Type B pancreatic cell (in vitro differentiated cells): ENCODE results near the gene NOS1AP. TPM values are rescaled to one million over a fixed set of nuclear protein-coding genes. Genes with fewer than 3 reads are reported as not detected.

ENCODE experiments used
- DNase-seq: peaks from one replicate; pipeline ENCODE4 v3.0.0; 2021; ENCODE audit warnings: mixed read lengths; ENCODE audit not compliant: unreplicated experiment; ENCODE audit errors: extremely low spot score
- H3K27ac Mint-ChIP-seq: 2 replicates; pipeline ENCODE4 v1.8.0; 2021; ENCODE audit warnings: mild to moderate bottlenecking, mixed read lengths
- H3K27me3 Mint-ChIP-seq: 2 replicates; pipeline ENCODE4 v1.8.0; 2021; ENCODE audit warnings: mixed read lengths
- H3K36me3 Mint-ChIP-seq: 2 replicates; pipeline ENCODE4 v1.8.0; 2021; ENCODE audit warnings: mixed read lengths
- H3K4me1 Mint-ChIP-seq: one replicate; pipeline ENCODE4 v1.8.0; 2021; ENCODE audit warnings: mixed read lengths; ENCODE audit not compliant: unreplicated experiment
- H3K4me3 Mint-ChIP-seq: 2 replicates; pipeline ENCODE4 v1.8.0; 2021; ENCODE audit warnings: mild to moderate bottlenecking, mixed read lengths
- H3K9me3 Mint-ChIP-seq: 2 replicates; pipeline ENCODE4 v1.8.0; 2021; ENCODE audit warnings: mixed read lengths
- total RNA-seq: library from RNA; stranded (reverse); gene quantifications from 2 replicates; pipeline ENCODE4 v1.2.1, GENCODE V29; 2021; ENCODE audit warnings: low replicate concordance
- TF ChIP-seq, protein P1 (sequence below): fragments of 200-600 bp; sonication (generic); conservative IDR thresholded peaks from 2 replicates; pipeline ENCODE4 v1.5.0; 2021; ENCODE audit warnings: antibody characterized with exemption, mild to moderate bottlenecking

NOS1AP gene
- total RNA-seq, 1 donor from 2014 or later: 10.4 TPM

DNA sequence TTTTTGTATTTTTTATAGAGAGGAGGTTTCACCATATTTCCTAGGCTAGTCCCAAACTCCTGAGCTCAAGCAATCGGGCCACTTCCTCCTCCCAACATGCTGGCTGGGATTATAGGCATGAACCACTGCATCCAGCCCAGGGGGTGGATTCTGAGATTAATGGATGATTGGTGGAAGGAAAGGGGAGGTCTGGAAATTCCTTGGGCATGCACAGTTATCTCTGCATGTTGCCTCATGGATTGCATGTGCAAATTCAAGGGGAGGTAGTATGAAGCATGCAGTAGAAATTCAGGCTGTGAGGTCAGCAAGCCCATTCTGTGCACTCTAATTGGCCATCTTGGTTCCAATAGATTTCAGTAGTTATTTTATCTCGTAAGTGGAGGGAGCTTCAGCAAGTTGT lies 182.7 kb downstream of the NOS1AP start:
- Mint-ChIP-seq H3K36me3 (no peaks in the 10 kb centered on the region), H3K9me3 (no peaks in the 10 kb centered on the region), H3K4me1 (peaks cover 25% of the 10 kb centered on the region), H3K27me3 (no peaks in the 10 kb centered on the region), H3K27ac (no peak overlapping the region), H3K4me3 (no peak overlapping the region)
- TF ChIP-seq, protein P1, sequence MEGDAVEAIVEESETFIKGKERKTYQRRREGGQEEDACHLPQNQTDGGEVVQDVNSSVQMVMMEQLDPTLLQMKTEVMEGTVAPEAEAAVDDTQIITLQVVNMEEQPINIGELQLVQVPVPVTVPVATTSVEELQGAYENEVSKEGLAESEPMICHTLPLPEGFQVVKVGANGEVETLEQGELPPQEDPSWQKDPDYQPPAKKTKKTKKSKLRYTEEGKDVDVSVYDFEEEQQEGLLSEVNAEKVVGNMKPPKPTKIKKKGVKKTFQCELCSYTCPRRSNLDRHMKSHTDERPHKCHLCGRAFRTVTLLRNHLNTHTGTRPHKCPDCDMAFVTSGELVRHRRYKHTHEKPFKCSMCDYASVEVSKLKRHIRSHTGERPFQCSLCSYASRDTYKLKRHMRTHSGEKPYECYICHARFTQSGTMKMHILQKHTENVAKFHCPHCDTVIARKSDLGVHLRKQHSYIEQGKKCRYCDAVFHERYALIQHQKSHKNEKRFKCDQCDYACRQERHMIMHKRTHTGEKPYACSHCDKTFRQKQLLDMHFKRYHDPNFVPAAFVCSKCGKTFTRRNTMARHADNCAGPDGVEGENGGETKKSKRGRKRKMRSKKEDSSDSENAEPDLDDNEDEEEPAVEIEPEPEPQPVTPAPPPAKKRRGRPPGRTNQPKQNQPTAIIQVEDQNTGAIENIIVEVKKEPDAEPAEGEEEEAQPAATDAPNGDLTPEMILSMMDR: no peak
- no peak for DNase-seq

DNA sequence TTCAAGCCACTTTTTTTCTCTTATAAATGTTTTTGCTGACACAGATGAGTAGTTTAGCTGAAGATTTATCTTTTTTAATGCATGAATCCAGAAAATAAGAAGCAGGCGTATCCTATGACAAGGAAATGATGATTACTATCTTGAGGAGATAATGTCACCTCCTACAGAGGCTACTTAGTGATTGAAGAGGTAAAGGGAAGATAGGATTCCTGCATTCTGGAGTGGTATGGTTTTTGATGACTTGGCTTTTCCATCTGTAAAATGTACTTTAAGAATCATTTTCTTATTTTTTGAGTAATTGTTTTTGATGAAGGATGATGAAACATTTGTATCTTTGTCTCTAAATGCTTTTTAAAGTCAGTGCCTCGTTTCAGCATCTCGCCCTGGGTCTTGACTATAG lies 184.3 kb downstream of the NOS1AP start:
- Mint-ChIP-seq H3K4me1 (peaks cover 24% of the 10 kb centered on the region), H3K4me3 (no peak overlapping the region), H3K9me3 (no peaks in the 10 kb centered on the region), H3K27ac (no peak overlapping the region), H3K27me3 (no peaks in the 10 kb centered on the region), H3K36me3 (peaks cover 4% of the 10 kb centered on the region)
- no peak for DNase-seq
- TF ChIP-seq, protein P1: no peak

DNA sequence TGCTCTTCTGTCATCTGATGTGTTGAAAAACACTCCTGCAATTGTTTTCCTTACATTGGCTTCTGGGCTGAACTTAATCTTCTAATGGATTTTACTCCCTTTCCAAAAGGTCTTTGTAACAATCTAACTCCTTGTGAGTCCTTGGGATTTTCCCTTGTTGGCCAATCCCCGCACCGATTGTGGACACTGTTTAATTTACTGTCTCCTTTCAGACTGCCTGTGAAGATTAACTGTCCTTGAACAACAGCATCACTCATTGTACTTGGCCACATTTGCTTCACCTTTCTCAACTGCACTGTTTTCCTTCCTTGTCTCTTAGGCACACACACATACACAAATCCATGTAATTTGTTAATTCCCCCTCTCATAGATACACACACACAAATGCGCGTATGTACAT lies 186.8 kb downstream of the NOS1AP start:
- TF ChIP-seq, protein P1: no peak
- H3K9me3 Mint-ChIP-seq: no peaks in the 10 kb centered on the region
- H3K27me3 Mint-ChIP-seq: no peaks in the 10 kb centered on the region
- peaks cover 4% of the 10 kb centered on the region for H3K36me3 Mint-ChIP-seq
- peaks cover 26% of the 10 kb centered on the region for H3K4me1 Mint-ChIP-seq
- no peak overlapping the region for H3K27ac Mint-ChIP-seq
- no peak for DNase-seq
- no peak overlapping the region for H3K4me3 Mint-ChIP-seq

DNA sequence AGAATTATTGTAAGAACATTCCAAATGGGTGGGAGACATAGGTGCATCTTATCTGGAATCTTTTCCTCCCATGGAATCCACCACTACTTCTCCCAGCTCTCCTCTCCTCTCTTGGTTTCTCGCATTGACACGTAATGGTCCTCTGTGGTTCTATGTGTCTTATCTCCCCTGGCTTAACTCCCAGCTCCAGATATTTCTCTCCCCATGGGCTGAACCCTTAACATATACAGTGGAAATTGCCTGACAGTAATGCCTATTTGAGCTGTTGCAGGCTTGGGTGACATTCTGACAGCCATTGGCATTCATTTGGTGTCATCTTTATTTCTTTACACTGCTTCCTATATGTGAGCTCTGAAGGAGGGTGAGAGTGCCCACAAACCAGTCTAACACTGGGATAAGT lies 188.9 kb downstream of the NOS1AP start:
- Mint-ChIP-seq H3K27me3 (no peaks in the 10 kb centered on the region), H3K4me3 (no peak overlapping the region), H3K27ac (no peak overlapping the region), H3K9me3 (no peaks in the 10 kb centered on the region), H3K4me1 (peaks cover 21% of the 10 kb centered on the region), H3K36me3 (peaks cover 4% of the 10 kb centered on the region)
- TF ChIP-seq, protein P1: no peak
- DNase-seq: no peak

DNA sequence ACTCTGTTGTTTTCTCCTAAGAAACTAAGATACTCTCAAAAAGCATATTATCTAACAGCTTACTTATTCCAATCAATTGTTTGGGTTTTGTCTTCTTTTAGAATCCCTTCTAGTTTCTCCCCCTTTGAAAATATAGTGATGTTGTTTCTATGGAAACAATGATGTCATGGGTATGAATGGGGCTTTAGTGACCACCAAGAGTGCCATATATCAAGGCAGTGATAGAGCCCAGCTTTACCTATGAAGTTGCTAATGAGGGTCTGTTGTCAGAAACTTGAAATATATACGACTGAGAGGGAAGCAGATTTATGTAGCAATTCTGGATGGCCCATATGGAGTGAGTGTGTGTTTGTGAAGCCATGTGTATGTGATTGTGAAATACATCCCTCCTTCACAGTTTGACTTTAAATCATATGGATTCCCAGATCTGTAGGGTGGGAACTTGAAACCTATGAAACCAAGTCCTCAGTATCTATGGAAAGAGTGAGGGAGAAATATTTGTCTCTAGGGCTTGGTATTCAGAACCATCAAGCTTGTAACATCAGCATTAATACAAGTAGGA lies 190.5 kb downstream of the NOS1AP start:
- peaks cover 4% of the 10 kb centered on the region for H3K36me3 Mint-ChIP-seq
- DNase-seq: no peak
- no peaks in the 10 kb centered on the region for H3K27me3 Mint-ChIP-seq
- TF ChIP-seq, protein P1: no peak
- peaks cover 18% of the 10 kb centered on the region for H3K4me1 Mint-ChIP-seq
- no peaks in the 10 kb centered on the region for H3K9me3 Mint-ChIP-seq
- no peak overlapping the region for H3K4me3 Mint-ChIP-seq
- no peak overlapping the region for H3K27ac Mint-ChIP-seq

DNA sequence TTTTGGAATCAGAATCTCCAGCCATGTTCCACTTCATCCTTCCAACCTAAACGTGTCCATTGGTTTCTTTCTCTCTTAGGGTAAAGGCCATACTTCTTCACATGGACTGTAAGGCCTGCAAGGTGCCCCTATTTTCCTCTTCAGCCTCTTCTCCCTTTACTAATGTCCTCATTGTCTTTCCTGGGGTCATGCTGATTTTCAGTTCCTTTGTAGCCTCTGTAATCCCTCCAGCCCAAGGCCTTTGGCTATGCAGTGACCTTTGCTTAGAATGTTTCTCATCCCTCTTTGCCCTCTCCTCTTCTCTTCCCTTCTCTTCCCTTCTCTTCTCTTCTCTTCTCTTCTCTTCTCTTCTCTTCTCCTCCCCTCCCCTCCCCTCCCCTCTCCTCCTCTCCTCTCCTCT lies 194.6 kb downstream of the NOS1AP start:
- Mint-ChIP-seq H3K36me3 (no peaks in the 10 kb centered on the region), H3K27ac (no peak overlapping the region), H3K4me1 (peaks cover 12% of the 10 kb centered on the region), H3K4me3 (no peak overlapping the region), H3K27me3 (no peaks in the 10 kb centered on the region), H3K9me3 (peaks cover 5% of the 10 kb centered on the region)
- DNase-seq: no peak
- TF ChIP-seq, protein P1: no peak
